Nephron progenitor cell (in vitro differentiated cells): Measurements from ENCODE around the gene LPP.

Experiments used
- DNase-seq: peaks from one replicate; pipeline ENCODE4 v3.0.0; 2021
- H3K27ac Mint-ChIP-seq: 2 replicates; pipeline ENCODE4 v1.8.0; 2021; ENCODE audit warnings: mild to moderate bottlenecking, moderate library complexity, mixed read lengths
- H3K27me3 Mint-ChIP-seq: 2 replicates; pipeline ENCODE4 v1.8.0; 2021; ENCODE audit warnings: mild to moderate bottlenecking, low read depth, mixed read lengths; ENCODE audit not compliant: poor library complexity
- H3K36me3 Mint-ChIP-seq: 2 replicates; pipeline ENCODE4 v1.8.0; 2021; ENCODE audit warnings: low read depth, mixed read lengths
- H3K4me1 Mint-ChIP-seq: 2 replicates; pipeline ENCODE4 v1.8.0; 2021; ENCODE audit warnings: mixed read lengths
- H3K4me3 Mint-ChIP-seq: 2 replicates; pipeline ENCODE4 v1.8.0; 2021; ENCODE audit warnings: mild to moderate bottlenecking, moderate library complexity, mixed read lengths
- H3K9me3 Mint-ChIP-seq: 2 replicates; pipeline ENCODE4 v1.8.0; 2021; ENCODE audit warnings: mild to moderate bottlenecking, moderate library complexity, mixed read lengths
- TF ChIP-seq, protein P1 (sequence below): fragments of 200-600 bp; sonication (generic); IDR thresholded peaks from 2 replicates; pipeline ENCODE4 v1.5.0; 2021; ENCODE audit warnings: antibody characterized with exemption

The LPP gene

DNA sequence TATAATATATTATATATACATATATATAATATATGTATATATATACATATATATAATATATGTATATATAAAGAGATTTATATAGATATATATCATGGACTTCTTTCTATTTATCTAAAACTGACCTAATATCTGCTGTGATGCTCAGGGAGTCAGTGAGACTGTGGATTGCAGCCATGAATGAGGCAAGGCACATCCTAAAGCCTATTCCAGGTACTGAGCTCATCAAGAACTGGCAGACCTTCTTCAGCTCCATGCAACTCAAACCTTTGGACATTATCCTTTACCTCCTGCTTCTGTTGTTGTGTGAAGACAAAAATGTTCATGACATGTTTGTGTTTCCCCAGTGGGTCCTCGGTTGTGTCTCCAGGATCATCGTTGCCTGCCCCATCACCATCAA is 7.7 kb upstream of the LPP start:
- Mint-ChIP-seq H3K9me3 (no peaks in the 10 kb centered on the region), H3K4me1 (no peaks in the 10 kb centered on the region), H3K4me3 (no peak overlapping the region), H3K27ac (no peak overlapping the region), H3K27me3 (peaks cover 4% of the 10 kb centered on the region), H3K36me3 (no peaks in the 10 kb centered on the region)
- TF ChIP-seq, protein P1, sequence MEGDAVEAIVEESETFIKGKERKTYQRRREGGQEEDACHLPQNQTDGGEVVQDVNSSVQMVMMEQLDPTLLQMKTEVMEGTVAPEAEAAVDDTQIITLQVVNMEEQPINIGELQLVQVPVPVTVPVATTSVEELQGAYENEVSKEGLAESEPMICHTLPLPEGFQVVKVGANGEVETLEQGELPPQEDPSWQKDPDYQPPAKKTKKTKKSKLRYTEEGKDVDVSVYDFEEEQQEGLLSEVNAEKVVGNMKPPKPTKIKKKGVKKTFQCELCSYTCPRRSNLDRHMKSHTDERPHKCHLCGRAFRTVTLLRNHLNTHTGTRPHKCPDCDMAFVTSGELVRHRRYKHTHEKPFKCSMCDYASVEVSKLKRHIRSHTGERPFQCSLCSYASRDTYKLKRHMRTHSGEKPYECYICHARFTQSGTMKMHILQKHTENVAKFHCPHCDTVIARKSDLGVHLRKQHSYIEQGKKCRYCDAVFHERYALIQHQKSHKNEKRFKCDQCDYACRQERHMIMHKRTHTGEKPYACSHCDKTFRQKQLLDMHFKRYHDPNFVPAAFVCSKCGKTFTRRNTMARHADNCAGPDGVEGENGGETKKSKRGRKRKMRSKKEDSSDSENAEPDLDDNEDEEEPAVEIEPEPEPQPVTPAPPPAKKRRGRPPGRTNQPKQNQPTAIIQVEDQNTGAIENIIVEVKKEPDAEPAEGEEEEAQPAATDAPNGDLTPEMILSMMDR, result no peak
- no peak for DNase-seq

DNA sequence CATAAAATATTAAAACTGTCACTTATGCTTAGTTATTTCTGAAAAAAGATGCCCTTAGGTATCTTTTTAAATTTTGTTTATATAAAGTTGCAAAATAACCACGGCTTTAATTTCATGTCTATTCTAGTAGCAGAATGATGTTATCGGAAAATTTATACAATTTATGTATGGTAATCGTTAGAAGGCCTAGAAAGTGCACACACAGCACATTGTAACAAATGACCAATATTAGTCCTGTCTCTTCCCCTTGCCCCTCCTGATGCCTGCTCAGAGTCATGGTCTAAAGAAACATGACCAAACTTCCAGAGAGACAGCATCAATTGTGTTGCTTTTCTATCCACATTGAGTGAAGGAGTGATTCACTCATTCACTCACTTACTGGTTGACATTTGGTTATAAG is 6.2 kb upstream of the LPP start:
- no peak for DNase-seq
- TF ChIP-seq, protein P1, result no peak
- Mint-ChIP-seq H3K27me3 (no peaks in the 10 kb centered on the region), H3K27ac (no peak overlapping the region), H3K4me3 (no peak overlapping the region), H3K9me3 (no peaks in the 10 kb centered on the region), H3K36me3 (no peaks in the 10 kb centered on the region), H3K4me1 (peaks cover 8% of the 10 kb centered on the region)

DNA sequence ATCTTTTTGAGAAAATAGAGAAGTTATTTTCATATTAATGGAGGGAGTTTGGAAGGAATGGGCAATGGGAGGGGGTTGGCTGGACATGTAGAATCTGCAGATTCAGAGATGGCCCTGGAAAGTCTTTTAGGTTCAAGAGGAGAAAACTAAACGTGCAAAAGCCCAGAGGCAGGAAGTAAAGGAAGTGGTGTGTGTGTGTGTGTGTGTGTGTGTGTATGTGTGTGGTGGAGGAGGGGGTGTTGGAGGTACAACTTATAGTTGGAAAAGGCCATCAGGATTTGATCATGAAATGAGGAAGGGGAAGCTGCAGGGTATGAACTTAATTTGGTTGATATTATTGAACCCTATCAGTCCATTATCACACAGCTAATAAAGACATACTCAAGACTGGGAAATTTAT is 5.6 kb upstream of the LPP start:
- TF ChIP-seq, protein P1, result no peak
- Mint-ChIP-seq H3K36me3 (no peaks in the 10 kb centered on the region), H3K9me3 (no peaks in the 10 kb centered on the region), H3K27me3 (no peaks in the 10 kb centered on the region), H3K4me3 (no peak overlapping the region), H3K4me1 (peaks cover 13% of the 10 kb centered on the region), H3K27ac (no peak overlapping the region)
- no peak for DNase-seq

DNA sequence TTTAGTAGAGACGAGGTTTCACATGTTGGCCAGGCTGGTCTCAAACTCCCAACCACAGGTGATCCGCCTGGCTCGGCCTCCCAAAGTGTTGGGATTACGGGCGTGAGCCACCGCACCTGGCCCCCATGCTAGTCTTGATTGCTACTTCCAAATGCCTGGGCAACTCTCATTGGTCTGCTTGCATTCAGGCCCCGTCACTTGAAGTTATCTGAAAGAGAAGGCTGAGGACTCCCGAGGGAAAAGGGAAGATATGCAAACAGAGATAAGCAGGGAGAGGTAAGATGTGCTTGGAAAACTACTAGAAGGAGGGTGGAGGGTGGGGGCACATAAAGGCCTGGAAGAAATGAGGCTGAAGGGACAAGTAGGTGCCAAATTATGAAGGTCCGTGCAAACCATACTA is 4.4 kb upstream of the LPP start:
- Mint-ChIP-seq H3K9me3 (no peaks in the 10 kb centered on the region), H3K4me3 (no peak overlapping the region), H3K4me1 (peaks cover 20% of the 10 kb centered on the region), H3K27ac (no peak overlapping the region), H3K36me3 (no peaks in the 10 kb centered on the region), H3K27me3 (no peaks in the 10 kb centered on the region)
- DNase-seq, result no peak
- TF ChIP-seq, protein P1, result no peak

DNA sequence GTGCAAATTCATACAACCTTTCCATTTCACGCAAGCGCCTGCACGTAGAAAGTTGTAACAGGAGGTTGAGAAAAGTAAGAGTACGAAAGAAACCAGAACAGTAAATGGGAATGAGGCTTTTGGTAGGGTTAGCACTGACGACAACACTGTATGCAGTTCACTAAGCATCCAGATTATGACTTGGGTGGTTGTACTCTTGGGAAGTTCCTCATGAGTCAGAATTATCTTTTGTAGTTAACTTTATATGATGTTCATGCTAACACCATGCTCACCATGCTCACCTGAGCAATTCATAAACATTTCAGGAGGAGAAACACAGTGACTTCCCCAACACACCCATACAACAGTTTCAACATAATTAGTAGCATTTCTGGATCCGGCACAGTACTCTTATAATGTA is 3.0 kb upstream of the LPP start:
- no peak for DNase-seq
- Mint-ChIP-seq H3K9me3 (no peaks in the 10 kb centered on the region), H3K27me3 (no peaks in the 10 kb centered on the region), H3K36me3 (no peaks in the 10 kb centered on the region), H3K4me3 (no peak overlapping the region), H3K27ac (no peak overlapping the region), H3K4me1 (peaks cover 34% of the 10 kb centered on the region)
- TF ChIP-seq, protein P1, result no peak

DNA sequence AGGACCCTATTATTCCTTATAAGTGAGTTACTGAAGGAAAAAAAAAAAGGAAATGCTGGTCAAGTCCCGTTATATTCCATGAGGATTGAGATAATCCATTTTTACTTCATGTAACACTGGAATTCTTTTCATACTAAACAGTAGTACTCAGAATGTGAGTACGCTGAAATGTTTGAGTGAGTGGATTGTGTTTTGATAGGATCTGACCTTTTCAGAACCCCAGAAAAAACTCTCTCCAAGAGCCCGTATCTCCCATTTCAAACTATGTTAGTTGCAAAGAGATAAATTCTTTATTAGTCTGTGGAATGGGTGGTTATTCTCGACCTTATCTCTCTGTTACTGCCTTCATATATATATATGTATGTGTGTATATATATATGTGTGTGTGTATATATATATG is 2.5 kb upstream of the LPP start:
- H3K4me3 Mint-ChIP-seq, result no peak overlapping the region
- no peaks in the 10 kb centered on the region for H3K27me3 Mint-ChIP-seq
- no peak overlapping the region for H3K27ac Mint-ChIP-seq
- H3K36me3 Mint-ChIP-seq, result no peaks in the 10 kb centered on the region
- no peaks in the 10 kb centered on the region for H3K9me3 Mint-ChIP-seq
- H3K4me1 Mint-ChIP-seq, result peaks cover 38% of the 10 kb centered on the region
- no peak for DNase-seq
- TF ChIP-seq, protein P1, result no peak
